ENCODE results near the gene SPEM1.

Gene SPEM1

GRCh38 chr17:7411427-7411750, 8.7 kb upstream of the SPEM1 start:
- no peaks in the 10 kb centered on the region for H3K4me1 ChIP-seq (ENCODE audit: insufficient read depth, low read length)
- no peak overlapping the region for H3K27ac ChIP-seq (ENCODE audit: low read depth, low read length)
- H3K9me3 ChIP-seq (ENCODE audit: low read length) = no peaks in the 10 kb centered on the region
- H3K27me3 ChIP-seq (ENCODE audit: control insufficient read depth in 1 of 2, insufficient read depth in 2 of 2, low read length in 2 of 2) = no peaks in the 10 kb centered on the region
- H3K36me3 ChIP-seq (ENCODE audit: insufficient read depth, low read length) = peaks cover 3% of the 10 kb centered on the region
- H3K4me3 ChIP-seq (ENCODE audit: low read depth in 1 of 2, low read length in 2 of 2) = no peak overlapping the region
- H3K9ac ChIP-seq (ENCODE audit: low read length) = no peak overlapping the region

- Histone ChIP-seq H3K27ac (ENCODE audit: low read depth, low read length) (no peak overlapping the region), H3K9me3 (ENCODE audit: low read length) (no peaks in the 10 kb centered on the region), H3K27me3 (ENCODE audit: control insufficient read depth in 1 of 2, insufficient read depth in 2 of 2, low read length in 2 of 2) (no peaks in the 10 kb centered on the region), H3K36me3 (ENCODE audit: insufficient read depth, low read length) (peaks cover 8% of the 10 kb centered on the region), H3K9ac (ENCODE audit: low read length) (no peak overlapping the region), H3K4me1 (ENCODE audit: insufficient read depth, low read length) (no peaks in the 10 kb centered on the region), H3K4me3 (ENCODE audit: low read depth in 1 of 2, low read length in 2 of 2) (no peak overlapping the region)
Observed at GRCh38 chr17:7413346-7413985, 6.7 kb upstream of the SPEM1 start.

GRCh38 chr17:7414837-7415236, 5.3 kb upstream of the SPEM1 start:
- Histone ChIP-seq H3K9ac (ENCODE audit: low read length) (no peak overlapping the region), H3K4me1 (ENCODE audit: insufficient read depth, low read length) (no peaks in the 10 kb centered on the region), H3K4me3 (ENCODE audit: low read depth in 1 of 2, low read length in 2 of 2) (no peak overlapping the region)

GRCh38 chr17:7415784-7416183, 4.3 kb upstream of the SPEM1 start:
- Histone ChIP-seq H3K4me1 (ENCODE audit: insufficient read depth, low read length) (no peaks in the 10 kb centered on the region), H3K36me3 (ENCODE audit: insufficient read depth, low read length) (peaks cover 8% of the 10 kb centered on the region), H3K9ac (ENCODE audit: low read length) (no peak overlapping the region), H3K27ac (ENCODE audit: low read depth, low read length) (no peak overlapping the region), H3K27me3 (ENCODE audit: control insufficient read depth in 1 of 2, insufficient read depth in 2 of 2, low read length in 2 of 2) (peaks cover 0 to 7% of the 10 kb centered on the region in 2 donors), H3K4me3 (ENCODE audit: low read depth in 1 of 2, low read length in 2 of 2) (no peak overlapping the region), H3K9me3 (ENCODE audit: low read length) (no peaks in the 10 kb centered on the region)

More at GRCh38 chr17:7414837-7415236, 5.3 kb upstream of the SPEM1 start:
- Histone ChIP-seq H3K27ac (ENCODE audit: low read depth, low read length) (no peak overlapping the region), H3K36me3 (ENCODE audit: insufficient read depth, low read length) (peaks cover 8% of the 10 kb centered on the region), H3K9me3 (ENCODE audit: low read length) (no peaks in the 10 kb centered on the region), H3K27me3 (ENCODE audit: control insufficient read depth in 1 of 2, insufficient read depth in 2 of 2, low read length in 2 of 2) (peaks cover 0 to 3% of the 10 kb centered on the region in 2 donors)

GRCh38 chr17:7416323-7416722, 3.8 kb upstream of the SPEM1 start:
- peaks cover 0 to 7% of the 10 kb centered on the region in 2 donors for H3K27me3 ChIP-seq (ENCODE audit: control insufficient read depth in 1 of 2, insufficient read depth in 2 of 2, low read length in 2 of 2)

GRCh38 chr17:7417056-7417655, 3.0 kb upstream of the SPEM1 start:
- peaks cover 0 to 7% of the 10 kb centered on the region in 2 donors for H3K27me3 ChIP-seq (ENCODE audit: control insufficient read depth in 1 of 2, insufficient read depth in 2 of 2, low read length in 2 of 2)
- peaks cover 8% of the 10 kb centered on the region for H3K36me3 ChIP-seq (ENCODE audit: insufficient read depth, low read length)
- no peak overlapping the region for H3K4me3 ChIP-seq (ENCODE audit: low read depth in 1 of 2, low read length in 2 of 2)
- no peaks in the 10 kb centered on the region for H3K4me1 ChIP-seq (ENCODE audit: insufficient read depth, low read length)
- H3K9ac ChIP-seq (ENCODE audit: low read length) = no peak overlapping the region
- no peaks in the 10 kb centered on the region for H3K9me3 ChIP-seq (ENCODE audit: low read length)
- no peak overlapping the region for H3K27ac ChIP-seq (ENCODE audit: low read depth, low read length)

More at GRCh38 chr17:7416323-7416722, 3.8 kb upstream of the SPEM1 start:
- no peak overlapping the region for H3K27ac ChIP-seq (ENCODE audit: low read depth, low read length)
- no peak overlapping the region for H3K9ac ChIP-seq (ENCODE audit: low read length)
- no peaks in the 10 kb centered on the region for H3K4me1 ChIP-seq (ENCODE audit: insufficient read depth, low read length)
- no peaks in the 10 kb centered on the region for H3K9me3 ChIP-seq (ENCODE audit: low read length)
- no peak overlapping the region for H3K4me3 ChIP-seq (ENCODE audit: low read depth in 1 of 2, low read length in 2 of 2)
- H3K36me3 ChIP-seq (ENCODE audit: insufficient read depth, low read length) = peaks cover 8% of the 10 kb centered on the region

- no peak overlapping the region for H3K9ac ChIP-seq (ENCODE audit: low read length)
- H3K9me3 ChIP-seq (ENCODE audit: low read length) = no peaks in the 10 kb centered on the region
- no peak overlapping the region for H3K4me3 ChIP-seq (ENCODE audit: low read depth in 1 of 2, low read length in 2 of 2)
- peaks cover 8% of the 10 kb centered on the region for H3K36me3 ChIP-seq (ENCODE audit: insufficient read depth, low read length)
- H3K27me3 ChIP-seq (ENCODE audit: control insufficient read depth in 1 of 2, insufficient read depth in 2 of 2, low read length in 2 of 2) = peaks cover 0 to 7% of the 10 kb centered on the region in 2 donors
- H3K27ac ChIP-seq (ENCODE audit: low read depth, low read length) = no peak overlapping the region
- no peaks in the 10 kb centered on the region for H3K4me1 ChIP-seq (ENCODE audit: insufficient read depth, low read length)
Observed at GRCh38 chr17:7418472-7419152, 1.5 kb upstream of the SPEM1 start.

GRCh38 chr17:7421186-7421585, 1.1 kb downstream of the SPEM1 start:
- no peak overlapping the region for H3K4me3 ChIP-seq (ENCODE audit: low read depth in 1 of 2, low read length in 2 of 2)
- peaks cover 0 to 7% of the 10 kb centered on the region in 2 donors for H3K27me3 ChIP-seq (ENCODE audit: control insufficient read depth in 1 of 2, insufficient read depth in 2 of 2, low read length in 2 of 2)
- H3K9ac ChIP-seq (ENCODE audit: low read length) = no peak overlapping the region
- H3K9me3 ChIP-seq (ENCODE audit: low read length) = no peaks in the 10 kb centered on the region
- peaks cover 7% of the 10 kb centered on the region for H3K36me3 ChIP-seq (ENCODE audit: insufficient read depth, low read length)
- H3K4me1 ChIP-seq (ENCODE audit: insufficient read depth, low read length) = no peaks in the 10 kb centered on the region
- H3K27ac ChIP-seq (ENCODE audit: low read depth, low read length) = no peak overlapping the region

GRCh38 chr17:7423679-7424078, 3.6 kb downstream of the SPEM1 start:
- no peak overlapping the region for H3K9ac ChIP-seq (ENCODE audit: low read length)
- H3K27me3 ChIP-seq (ENCODE audit: control insufficient read depth in 1 of 2, insufficient read depth in 2 of 2, low read length in 2 of 2) = peaks cover 0 to 7% of the 10 kb centered on the region in 2 donors
- no peaks in the 10 kb centered on the region for H3K9me3 ChIP-seq (ENCODE audit: low read length)
- no peaks in the 10 kb centered on the region for H3K4me1 ChIP-seq (ENCODE audit: insufficient read depth, low read length)
- H3K4me3 ChIP-seq (ENCODE audit: low read depth in 1 of 2, low read length in 2 of 2) = no peak overlapping the region
- H3K27ac ChIP-seq (ENCODE audit: low read depth, low read length) = no peak overlapping the region
- no peaks in the 10 kb centered on the region for H3K36me3 ChIP-seq (ENCODE audit: insufficient read depth, low read length)

GRCh38 chr17:7425316-7425715, 5.2 kb downstream of the SPEM1 start, which contains the start of gene SPEM2:
Gene SPEM2 (plus strand): TSS chr17:7425616. CDS start chr17:7425689, 73 bp downstream.
- Histone ChIP-seq H3K4me1 (ENCODE audit: insufficient read depth, low read length) (no peaks in the 10 kb centered on the region), H3K27me3 (ENCODE audit: control insufficient read depth in 1 of 2, insufficient read depth in 2 of 2, low read length in 2 of 2) (no peaks in the 10 kb centered on the region), H3K4me3 (ENCODE audit: low read depth in 1 of 2, low read length in 2 of 2) (no peak within 1 kb of the TSS), H3K9ac (ENCODE audit: low read length) (no peak within 1 kb of the TSS), H3K9me3 (ENCODE audit: low read length) (no peaks in the 10 kb centered on the region), H3K36me3 (ENCODE audit: insufficient read depth, low read length) (no peaks in the 10 kb centered on the region), H3K27ac (ENCODE audit: low read depth, low read length) (no peak within 1 kb of the TSS)

GRCh38 chr17:7425756-7426155, 5.6 kb downstream of the SPEM1 start:
- no peak overlapping the region for H3K4me3 ChIP-seq (ENCODE audit: low read depth in 1 of 2, low read length in 2 of 2)
- H3K27me3 ChIP-seq (ENCODE audit: control insufficient read depth in 1 of 2, insufficient read depth in 2 of 2, low read length in 2 of 2) = no peaks in the 10 kb centered on the region
- no peak overlapping the region for H3K9ac ChIP-seq (ENCODE audit: low read length)
- H3K9me3 ChIP-seq (ENCODE audit: low read length) = no peaks in the 10 kb centered on the region
- no peaks in the 10 kb centered on the region for H3K36me3 ChIP-seq (ENCODE audit: insufficient read depth, low read length)
- no peaks in the 10 kb centered on the region for H3K4me1 ChIP-seq (ENCODE audit: insufficient read depth, low read length)
- H3K27ac ChIP-seq (ENCODE audit: low read depth, low read length) = no peak overlapping the region

All from muscle layer of colon (tissue), 2 donors.